Stimulated activated naive CD4-positive, alpha-beta T cell (primary cell): ENCODE measurements around the gene HACD3.
"Not testable (repeated sequence)": the region's sequence is repeated elsewhere in the genome, so short reads cannot be mapped to it uniquely, and the experiment has no call there.

Source experiments
- DNase-seq, 6 experiments: peaks; one replicate each; lab custom pipeline; 2025; lab: John Stamatoyannopoulos, UW

HACD3 gene

DNA sequence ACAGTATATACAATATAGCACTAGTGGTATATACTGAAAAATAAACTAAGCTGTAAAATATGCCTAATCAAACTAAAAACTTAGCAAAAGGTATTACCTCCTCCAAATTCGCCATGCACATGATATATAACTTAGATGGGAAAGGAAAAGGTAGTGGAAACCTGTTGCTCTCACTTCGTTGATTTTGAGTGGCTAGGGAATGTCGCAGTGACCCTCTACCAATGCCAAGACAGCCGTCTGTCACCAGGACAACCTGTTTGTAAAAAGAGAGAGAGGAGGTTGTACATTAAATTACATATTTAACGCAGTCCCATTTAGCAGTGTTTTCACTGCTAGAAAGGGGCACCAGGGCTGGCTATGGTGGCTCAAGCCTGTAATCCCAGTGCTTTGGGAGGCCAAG lies 69.4 kb downstream of the HACD3 start:
- no peak for DNase-seq

DNA sequence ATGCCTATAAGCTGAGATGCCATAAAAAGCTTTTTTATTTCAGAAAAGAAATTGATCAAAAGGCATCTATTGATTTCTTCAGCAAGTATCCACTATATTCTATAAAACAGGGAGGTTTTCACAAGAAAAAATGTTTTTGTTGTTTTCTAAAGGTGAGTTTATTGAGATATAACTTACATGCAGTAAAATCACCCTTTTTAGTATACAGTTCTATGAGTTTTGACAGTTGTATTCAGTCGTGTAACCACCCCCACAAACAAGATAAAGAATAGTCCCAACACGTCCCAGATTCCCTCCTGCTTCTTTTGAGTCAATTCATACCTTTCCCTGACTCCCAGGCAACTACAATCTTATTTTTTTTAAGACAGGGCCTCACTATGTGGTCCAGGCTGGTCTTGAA lies 72.9 kb downstream of the HACD3 start:
- DNase-seq, result no peak

DNA sequence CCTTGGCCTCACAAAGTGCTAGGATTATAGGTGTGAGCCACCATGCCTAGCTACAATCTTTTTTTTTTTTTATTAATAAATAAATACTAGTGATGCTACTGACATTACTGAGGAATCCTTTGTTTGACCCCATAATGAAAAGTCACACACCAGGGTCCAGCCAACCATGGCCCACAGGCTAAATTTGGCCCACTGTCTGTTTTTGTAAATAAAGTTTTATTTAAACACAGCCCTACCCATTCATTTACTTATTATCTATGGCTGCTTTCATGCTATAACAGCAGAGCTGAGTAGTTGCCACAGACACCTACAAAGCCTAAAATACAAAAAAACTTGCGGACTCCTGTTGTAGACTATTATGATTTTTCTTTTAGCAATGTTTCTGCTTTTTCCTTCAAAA lies 73.3 kb downstream of the HACD3 start:
- no peak for DNase-seq

DNA sequence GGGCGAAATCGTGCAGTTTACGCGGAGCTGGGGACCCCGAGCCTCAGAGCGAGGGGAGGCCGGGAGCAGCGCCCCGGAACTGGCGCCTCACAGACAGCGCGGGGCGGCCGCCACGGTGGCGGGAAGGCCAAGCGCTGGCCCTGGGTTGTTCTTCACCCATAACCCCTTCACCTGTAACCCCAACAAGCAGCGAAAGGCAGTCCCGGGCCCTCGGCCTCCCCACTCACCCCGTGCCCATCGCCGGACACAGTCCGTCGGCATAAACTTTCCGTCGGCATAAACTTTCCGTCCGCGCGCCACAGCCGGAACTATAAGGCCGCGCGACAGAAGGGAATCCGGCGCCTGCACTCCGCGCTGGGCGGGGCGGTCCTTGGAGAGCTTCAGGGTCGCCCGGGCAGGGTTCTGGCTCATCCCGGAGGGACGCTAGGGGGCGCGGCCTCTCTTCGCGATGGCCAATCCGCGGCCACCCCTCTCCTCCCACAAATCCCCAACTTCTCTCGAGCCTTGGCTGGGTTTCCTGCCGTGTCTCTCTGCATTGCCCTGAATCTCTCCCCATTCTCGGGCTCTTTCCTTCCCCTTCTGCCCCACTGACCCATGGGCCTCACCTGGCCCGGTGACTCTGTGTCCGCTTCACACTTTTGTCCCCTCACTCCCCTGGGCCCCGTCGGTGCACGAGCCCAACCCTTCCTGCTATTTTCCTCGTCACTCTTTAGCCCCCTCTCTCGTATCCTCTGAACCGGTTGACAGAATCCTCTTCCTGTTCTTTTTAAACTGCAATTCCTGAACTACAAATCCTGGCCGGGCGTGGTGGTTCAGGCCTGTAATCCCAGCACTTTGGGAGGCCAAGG lies 80.8 kb downstream of the HACD3 start, which contains the start of gene INTS14:
Gene INTS14, minus strand, starts transcription at position 261 of the 848 bp plus-strand sequence. CDS start 3,751 bp downstream, outside the sequence.
- DNase-seq, result peak; percentile 53 to 87 (median 81)

DNA sequence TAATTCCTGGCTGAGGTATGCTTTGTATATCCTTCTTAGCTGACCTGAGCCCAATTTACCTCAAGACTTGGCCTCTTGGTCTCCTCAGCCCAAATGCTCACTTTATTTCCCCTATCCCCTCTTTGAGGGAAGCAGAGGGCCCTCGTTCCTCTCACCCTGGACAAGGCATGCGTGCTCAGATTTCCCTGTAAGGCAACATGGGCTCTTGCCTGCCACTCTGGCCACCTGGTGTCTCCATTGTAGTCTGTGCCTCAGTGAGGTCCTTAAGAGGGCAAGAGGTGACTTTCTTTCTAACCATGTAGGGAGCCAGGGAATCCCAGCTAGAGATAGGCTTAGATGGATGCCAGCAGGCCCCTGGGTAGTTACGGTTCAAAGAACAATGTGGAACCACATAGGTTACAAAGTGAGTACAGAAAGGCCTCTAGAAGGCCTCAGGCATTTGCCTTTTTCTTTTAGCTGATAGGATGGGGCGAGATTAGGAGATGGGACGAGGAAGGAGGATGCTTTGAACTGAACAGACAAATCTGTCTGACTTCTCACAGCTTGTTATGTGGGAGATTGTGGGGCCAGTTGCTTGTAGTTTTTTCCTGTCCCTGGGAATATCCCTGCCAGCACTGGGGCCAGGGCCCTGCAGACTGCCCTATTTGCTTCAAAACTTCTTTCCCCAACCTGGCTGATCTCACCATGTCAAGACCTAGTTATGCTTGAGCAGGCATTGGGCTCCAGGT lies 81.8 kb downstream of the HACD3 start:
- no peak for DNase-seq

DNA sequence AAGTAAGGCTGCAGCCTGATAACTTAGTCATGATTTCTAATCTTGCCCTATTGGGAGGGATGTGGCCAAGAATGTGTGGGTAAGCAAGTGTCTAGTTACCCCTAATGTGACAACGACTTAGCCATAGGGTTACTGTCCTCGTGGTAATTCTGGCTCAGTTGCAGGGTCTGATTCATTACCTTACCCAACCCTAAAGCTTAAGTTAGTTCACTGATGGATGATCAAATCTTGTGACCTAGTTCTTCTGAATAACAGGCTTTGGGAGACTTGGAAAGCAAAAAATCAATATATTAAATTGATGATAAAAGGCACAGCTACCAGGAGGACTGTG lies 82.3 kb downstream of the HACD3 start:
- no peak for DNase-seq

DNA sequence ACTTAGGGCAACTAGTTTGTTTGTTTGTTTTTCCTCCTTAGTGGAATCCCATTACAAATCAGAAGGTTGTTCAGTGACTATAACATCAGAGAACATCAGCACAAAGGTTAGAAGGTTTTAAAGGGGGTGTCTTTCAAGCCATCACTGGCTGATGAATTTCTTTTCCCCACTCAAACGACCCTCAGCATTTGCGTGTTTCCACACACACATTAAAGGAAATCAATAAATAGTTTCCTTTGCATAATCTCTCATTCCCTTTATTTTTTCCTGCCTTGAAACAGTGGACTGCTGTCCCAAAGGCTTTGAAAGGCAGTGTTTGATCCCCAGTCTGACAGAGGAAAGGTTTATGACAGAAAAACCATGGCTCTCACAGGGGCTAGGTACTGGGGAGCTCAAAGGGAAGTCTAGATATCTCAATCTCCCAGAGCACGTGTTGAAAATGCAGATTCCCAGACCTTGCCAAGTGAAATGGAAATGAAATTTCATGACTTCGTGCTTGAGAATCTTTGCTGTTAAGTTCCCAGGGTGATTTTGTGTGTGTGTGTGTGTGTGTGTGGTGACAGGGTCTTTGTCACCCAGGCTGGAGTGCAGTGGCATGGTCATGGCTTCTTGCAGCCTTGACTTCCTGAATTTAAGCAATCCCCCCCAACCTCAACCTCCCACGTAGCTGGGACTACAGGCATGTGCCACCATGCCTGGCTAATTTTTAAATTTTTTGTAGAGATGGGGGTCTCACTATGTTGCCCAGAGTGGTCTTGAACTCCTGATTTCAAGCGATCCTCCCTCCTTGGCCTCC lies 82.9 kb downstream of the HACD3 start:
- no peak for DNase-seq

DNA sequence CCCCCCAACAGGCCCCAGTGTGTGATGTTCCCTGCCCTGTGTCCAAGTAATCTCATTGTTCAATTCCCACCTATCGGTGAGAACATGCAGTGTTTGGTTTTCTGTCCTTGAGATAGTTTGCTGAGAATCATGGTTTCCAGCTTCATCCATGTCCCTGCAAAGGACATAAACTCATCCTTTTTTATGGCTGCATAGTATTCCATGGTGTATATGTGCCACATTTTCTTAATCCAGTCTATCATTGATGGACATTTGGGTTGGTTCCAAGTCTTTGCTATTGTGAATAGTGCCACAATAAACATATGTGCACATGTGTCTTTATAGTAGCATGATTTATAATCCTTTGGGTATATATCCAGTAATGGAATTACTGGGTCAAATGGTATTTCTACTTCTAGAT lies 85.6 kb downstream of the HACD3 start:
- not testable (repeated sequence) for DNase-seq

DNA sequence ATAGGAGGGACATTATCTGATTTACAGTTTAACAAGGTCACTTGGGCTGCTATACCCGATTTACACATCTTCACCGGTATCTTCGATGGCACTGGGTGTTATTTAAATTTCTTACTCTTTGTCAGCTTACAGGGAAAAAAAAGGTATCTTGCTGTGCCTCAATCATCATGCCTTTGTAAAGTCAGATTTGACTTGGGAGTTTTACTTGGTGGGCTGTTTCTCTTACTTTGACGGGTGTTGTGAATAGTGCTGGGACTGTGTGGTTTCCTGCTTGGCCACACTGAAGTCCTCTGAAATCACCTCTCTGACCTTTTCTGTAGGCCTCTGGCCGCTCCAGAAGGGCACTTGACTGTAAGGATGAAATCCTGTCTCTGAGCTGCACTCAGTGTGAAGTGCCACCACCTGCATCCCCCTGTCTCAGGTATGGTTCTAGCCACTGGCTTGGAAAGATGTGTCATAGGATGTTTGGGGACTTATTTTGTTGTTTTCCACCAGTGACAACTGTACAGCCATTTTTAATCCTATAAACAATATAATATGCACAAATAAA lies 88.4 kb downstream of the HACD3 start:
- DNase-seq, result no peak

DNA sequence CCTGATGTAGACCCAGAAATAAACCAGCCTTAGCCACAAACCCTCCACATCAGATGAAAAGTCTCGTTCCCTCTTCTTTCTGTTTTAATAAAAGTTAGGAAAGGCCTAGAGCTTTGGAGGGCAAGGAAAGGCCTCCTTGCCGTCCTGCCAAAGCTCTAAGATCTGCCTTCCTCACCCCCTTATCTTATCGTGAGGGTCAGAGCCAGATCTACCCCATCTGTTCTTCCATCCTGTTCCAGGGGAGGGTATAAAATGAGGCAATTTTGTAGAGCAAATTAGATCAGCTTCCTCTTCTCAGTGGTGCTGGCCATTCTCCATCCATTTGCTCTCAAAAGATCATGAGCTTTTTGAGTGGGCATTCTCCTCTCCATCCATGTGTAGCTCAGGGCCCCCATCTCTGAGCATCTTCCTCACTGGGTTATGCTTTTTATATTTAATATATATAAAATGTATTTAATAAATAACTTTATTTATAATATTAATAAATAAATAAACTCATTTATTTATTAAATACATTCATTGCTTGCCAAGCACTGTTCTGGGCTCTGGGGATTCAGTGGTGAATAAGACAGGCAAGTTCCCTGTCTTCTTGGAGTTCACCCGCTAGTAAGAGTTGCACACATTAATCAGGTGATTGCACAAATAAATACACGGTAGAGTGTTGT lies 89.5 kb downstream of the HACD3 start:
- DNase-seq, result no peak

DNA sequence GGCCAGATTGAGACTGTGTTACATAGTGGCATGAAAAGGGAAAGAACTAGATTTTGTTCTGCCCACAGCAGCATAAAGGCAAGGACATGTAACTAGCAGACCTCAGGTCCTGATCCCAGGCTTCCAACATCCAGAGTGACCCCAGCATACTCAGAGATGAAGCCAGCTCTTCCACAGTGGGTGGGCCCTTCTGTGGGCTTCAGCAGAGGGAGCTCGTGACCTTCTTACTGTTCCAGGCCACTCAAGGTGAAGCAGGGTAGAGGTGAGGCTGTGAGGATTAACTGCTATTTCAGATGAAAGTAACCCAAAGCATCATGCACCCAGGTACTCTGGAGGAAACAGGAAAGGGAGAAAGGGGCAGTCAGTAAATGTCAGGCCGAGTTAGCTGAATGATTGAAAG lies 90.6 kb downstream of the HACD3 start:
- no peak for DNase-seq

DNA sequence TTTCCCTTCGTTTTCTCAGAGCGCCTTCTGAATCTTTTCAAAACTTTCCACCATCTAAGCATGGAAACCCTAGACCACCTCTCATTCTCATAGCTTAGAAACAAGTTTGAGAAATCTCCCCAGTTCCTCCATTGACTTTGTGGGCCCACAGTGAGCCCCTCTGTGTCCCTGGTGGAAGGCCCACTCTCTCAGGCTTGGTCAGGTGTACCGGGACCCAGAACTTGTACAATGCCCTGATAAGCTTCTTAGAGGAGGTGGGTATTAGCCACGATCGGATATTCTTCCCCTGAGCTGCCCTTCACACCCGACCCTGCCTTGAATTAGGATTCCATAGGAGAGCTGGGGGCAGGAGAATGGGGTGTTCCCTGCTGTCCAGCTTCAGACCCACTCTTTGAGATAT lies 91.4 kb downstream of the HACD3 start, which contains the start of gene SLC24A1:
Gene SLC24A1, plus strand, starts transcription at position 301 of the 400 bp plus-strand sequence. CDS start 2,143 bp downstream, outside the sequence.
- DNase-seq, result no peak

DNA sequence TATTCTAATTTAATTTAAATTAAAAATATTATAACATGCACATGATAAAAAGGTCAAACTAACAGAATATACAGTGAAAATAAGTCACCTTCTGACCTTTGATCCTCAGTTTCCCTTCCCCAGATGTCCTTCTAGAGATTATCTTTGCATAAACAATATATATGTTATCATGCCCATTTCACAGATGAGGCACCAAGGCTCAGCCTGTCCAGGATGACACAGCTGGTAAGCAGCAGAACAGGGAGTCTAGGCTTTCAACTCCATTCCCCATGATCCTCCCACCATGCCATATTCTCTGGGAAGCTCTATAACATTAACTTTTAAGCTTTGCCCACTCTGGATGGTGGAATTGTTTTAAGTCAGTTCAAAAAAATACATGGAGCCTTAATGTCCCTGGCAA lies 92.8 kb downstream of the HACD3 start:
- no peak for DNase-seq

DNA sequence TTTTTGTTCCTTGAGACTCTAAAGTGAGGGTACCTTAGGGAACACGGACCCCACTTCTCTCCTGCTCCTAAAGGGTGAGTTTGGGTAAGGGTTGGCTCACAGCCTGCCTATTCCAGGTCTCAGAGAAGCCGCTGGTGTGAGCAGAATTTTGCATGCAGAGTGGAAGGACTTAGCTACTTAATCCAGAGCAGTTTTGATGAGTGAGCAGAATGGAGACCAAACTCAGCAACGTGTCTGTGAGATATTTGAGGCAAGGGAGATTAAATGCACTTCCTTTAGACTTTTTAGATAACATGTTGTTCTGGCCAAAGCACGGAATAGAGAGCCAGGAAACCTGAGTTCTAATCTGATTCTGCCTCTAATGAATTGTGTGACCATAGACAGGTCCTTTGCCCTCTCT lies 96.6 kb downstream of the HACD3 start:
- no peak for DNase-seq
